ENCODE measurements around the gene PSAP.
A peak's percentile ranks its signal among the peaks of the same experiment; 100 is the strongest.

The PSAP gene

GRCh38 chr10:71766717-71767419, 84.2 kb downstream of the PSAP start:
- peak; percentile 60 to 65 for DNase-seq (ENCODE audit: low read depth in 2 of 2)
